Activated effector memory CD4-positive, alpha-beta T cell treated with anti-CD3 and anti-CD28 coated beads, Interleukin-2, amount 50 U/mL, for 16 hours (primary cell): ENCODE results near the gene TPCN2.

Source experiments
- DNase-seq: peaks from one replicate; pipeline ENCODE4 v3.0.0-alpha.2; 2020

The TPCN2 gene

GRCh38 chr11:69039501-69039900 lies 9.2 kb upstream of the TPCN2 start:
- DNase-seq = no peak

GRCh38 chr11:69040051-69040450 lies 8.7 kb upstream of the TPCN2 start:
- no peak for DNase-seq

- DNase-seq = no peak
These were observed 8.0 kb upstream of the TPCN2 start for GRCh38 chr11:69040581-69041260.

GRCh38 chr11:69041516-69041915 lies 7.2 kb upstream of the TPCN2 start:
- DNase-seq = no peak

- DNase-seq = no peak
These were observed 4.4 kb upstream of the TPCN2 start for GRCh38 chr11:69044111-69045013.

- DNase-seq = no peak
These were observed 570 bp upstream of the TPCN2 start for GRCh38 chr11:69048031-69048693.

GRCh38 chr11:69049490-69049867 lies 747 bp downstream of the TPCN2 start:
- DNase-seq = peak; percentile 64

GRCh38 chr11:69050592-69051380 lies 2.1 kb downstream of the TPCN2 start:
- no peak for DNase-seq

- DNase-seq = no peak
These were observed 2.9 kb downstream of the TPCN2 start for GRCh38 chr11:69051381-69052342.

- DNase-seq = no peak
These were observed 3.8 kb downstream of the TPCN2 start for GRCh38 chr11:69052343-69053168.

GRCh38 chr11:69053169-69053477 lies 4.4 kb downstream of the TPCN2 start:
- DNase-seq = no peak

GRCh38 chr11:69053546-69054396 lies 5.0 kb downstream of the TPCN2 start:
- DNase-seq = no peak

- DNase-seq = no peak
These were observed 5.9 kb downstream of the TPCN2 start for GRCh38 chr11:69054397-69055211.

- no peak for DNase-seq
These were observed 6.5 kb downstream of the TPCN2 start for GRCh38 chr11:69055212-69055586.

- peak; percentile 62 for DNase-seq
These were observed 7.1 kb downstream of the TPCN2 start for GRCh38 chr11:69055598-69056516.

- no peak for DNase-seq
These were observed 8.5 kb downstream of the TPCN2 start for GRCh38 chr11:69057236-69057635.

GRCh38 chr11:69057801-69058200 lies 9.1 kb downstream of the TPCN2 start:
- no peak for DNase-seq
